ENCODE results near the gene BRSK2.

The BRSK2 gene

GRCh38 chr11:1438967-1439330 lies 49.2 kb downstream of the BRSK2 start:
- no peak for DNase-seq

DNA sequence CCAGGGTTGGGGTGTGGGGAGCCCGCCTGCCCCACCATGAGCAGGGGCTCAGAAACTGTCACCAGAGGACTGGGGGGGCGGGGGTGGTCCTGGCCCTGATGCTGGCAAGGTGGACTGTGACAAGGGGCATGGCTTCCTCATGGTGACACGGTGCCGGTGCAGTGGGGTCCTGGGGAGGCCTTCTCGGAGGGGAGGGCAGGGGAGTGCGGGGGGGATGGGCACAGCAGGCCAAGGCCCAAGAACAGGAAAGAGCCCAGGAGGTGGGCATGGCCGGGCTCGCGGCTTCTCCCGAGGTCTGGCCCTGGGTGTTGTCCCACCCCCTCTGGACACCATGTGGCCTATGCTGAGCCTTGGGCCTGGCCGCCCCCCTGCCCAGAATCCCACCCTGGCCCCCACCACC lies 49.6 kb downstream of the BRSK2 start:
- DNase-seq = no peak

- no peak for DNase-seq
These were observed 50.3 kb downstream of the BRSK2 start for GRCh38 chr11:1440066-1440465.

GRCh38 chr11:1440496-1440895 lies 50.8 kb downstream of the BRSK2 start:
- DNase-seq = no peak

- DNase-seq = no peak
These were observed 52.4 kb downstream of the BRSK2 start for GRCh38 chr11:1442163-1442562.

DNA sequence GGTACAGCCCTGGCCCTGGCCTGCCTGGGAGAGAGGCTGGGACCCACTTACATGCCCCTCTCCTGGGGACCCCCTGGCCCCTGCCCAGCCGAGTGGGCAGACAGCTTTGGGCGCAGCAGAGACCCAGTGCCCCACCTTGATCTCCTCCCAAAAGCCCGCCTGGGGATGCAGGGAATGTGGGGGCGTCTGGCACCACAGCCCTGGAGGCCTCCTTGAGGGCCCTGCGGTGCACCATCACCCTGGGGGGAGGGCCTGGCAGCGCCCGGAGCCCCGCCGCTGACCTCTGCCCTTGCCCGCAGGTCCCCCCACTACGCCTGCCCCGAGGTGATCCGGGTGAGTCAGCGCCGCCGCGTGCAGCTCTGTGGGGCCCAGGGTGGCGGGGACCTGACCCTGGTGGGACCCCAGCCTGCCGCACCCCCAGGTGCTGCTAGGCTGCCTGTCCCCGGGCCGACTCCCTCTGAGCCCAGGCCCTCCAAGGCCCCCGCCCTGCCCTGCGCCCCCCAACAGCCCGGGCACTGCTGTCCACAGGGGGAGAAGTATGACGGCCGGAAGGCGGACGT lies 53.2 kb downstream of the BRSK2 start:
- no peak for DNase-seq

DNA sequence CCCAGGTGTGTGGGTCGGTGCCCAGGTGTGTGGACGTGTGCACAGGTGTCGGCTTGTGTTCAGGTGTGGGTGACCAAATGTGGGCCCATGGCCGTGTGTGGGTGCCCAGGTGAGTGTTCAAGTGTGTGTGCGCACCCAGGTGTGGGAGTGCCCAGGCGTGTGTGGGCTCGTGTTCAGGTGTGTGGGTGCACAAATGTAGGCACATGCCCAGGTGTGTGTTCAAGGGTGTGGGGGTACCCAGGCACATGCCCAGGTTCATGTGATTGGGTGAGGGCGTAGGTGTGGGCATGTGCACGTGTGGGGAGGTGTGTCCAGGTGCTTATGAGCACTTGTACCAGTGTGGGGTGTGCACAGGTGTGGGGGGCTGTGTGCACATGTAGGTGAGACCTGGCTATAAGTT lies 54.0 kb downstream of the BRSK2 start:
- no peak for DNase-seq

- DNase-seq = no peak
These were observed 54.6 kb downstream of the BRSK2 start for GRCh38 chr11:1444321-1444720.

DNA sequence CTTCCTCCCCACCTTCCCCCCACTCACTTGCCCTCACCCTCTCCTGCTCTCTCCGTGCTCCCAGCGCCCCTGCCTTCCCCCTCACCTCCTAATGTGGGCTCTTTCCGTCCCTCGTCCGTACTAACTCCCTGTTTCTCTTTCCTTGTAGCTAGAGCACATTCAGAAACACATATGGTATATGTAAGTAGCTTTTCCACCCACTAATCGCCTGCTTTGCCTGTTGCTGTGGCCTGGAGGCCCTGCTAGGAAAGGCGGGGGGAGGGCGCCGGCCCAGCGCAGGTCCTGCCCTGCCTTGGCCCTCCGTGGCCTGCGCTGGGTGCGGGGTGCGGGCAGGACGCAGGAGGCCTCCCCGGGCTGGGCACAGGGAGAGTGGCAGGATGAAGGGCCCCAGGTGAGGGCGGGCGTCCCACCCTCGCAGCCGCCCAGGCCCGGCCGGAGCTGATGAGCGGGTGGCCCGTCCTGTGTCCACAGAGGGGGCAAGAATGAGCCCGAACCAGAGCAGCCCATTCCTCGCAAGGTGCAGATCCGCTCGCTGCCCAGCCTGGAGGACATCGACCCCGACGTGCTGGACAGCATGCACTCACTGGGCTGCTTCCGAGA lies 55.2 kb downstream of the BRSK2 start:
- DNase-seq = no peak

DNA sequence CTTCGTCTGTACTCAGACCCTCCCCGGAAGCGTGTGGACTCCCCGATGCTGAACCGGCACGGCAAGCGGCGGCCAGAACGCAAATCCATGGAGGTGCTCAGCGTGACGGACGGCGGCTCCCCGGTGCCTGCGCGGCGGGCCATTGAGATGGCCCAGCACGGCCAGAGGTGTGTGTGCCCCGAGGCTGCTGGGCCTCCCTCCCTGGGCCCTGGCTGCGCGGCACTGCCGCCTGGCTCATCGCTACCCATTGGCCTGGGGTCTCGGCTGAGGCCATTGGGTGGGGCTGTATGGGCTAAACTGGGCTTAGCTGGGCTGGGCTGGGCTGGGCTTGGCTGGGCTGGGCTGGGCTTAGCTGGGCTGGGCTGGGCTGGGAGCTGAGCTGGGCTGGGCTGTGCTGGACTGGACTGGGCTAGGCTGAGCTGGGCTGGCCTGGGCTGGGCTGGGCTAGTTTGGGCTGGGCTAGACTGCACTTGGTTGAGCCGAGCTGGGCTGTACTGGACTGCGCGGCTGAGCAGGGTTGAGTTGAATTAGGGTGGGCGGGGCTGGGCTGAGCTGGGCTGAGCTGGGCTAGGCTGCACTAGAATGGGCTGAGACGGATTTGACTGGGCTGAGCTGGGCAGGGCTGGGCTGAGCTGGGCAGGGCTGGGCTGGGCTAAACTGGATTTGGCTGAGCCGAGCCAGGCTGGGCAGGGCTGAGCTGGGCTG lies 56.2 kb downstream of the BRSK2 start:
- DNase-seq = no peak

GRCh38 chr11:1446623-1447022 lies 56.9 kb downstream of the BRSK2 start:
- no peak for DNase-seq

DNA sequence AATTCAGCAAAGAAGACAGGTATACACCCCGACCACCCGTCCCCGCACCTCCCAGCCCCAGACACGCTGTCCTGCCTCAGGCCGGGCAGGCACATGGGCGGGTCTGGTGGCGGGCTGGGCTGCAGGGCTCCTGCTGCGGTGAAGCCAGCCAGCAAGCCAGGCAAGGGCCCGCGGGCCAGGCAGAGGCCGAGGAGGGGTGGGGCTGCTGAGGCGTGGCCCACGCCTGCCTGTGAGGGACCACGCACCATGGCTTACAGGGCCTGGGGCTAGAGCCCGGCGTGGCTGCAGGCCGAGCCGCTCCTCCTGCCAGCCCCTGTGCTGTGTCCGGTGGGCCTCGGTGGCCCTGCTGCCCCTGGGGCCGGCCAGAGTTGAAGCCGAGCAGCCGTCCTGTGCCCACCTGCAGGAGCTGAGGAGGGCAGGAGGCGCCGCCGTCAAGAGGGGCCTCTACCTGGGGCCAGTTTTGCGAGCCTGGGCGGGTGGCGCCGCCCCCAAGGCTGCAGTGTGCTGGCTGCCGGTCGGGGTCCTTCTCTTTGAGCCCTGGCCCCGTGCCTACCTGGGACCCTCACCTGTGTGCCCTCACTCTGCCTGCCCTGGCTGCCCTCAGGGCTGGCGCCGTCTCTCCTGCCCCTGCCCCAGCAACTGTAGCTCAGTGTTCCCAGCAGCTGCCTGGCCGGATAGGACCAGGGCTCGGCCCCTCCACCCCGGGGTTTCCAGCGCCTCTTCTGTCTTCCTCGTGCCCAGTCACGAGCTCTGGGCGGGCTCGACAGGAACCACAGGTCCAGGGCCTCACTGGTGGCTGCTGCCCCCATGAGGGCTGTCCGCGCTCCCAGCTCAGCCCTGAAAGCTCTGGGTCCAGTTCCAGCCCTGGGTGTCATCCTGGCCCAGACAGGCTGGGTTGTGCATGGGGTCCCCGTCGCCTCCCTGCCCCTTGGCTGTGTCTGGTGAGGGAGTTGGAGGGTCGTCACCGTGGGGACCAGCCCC lies 58.4 kb downstream of the BRSK2 start:
- DNase-seq = no peak

GRCh38 chr11:1448882-1449281 lies 59.1 kb downstream of the BRSK2 start:
- no peak for DNase-seq

GRCh38 chr11:1449490-1450243 lies 59.9 kb downstream of the BRSK2 start:
- no peak for DNase-seq

DNA sequence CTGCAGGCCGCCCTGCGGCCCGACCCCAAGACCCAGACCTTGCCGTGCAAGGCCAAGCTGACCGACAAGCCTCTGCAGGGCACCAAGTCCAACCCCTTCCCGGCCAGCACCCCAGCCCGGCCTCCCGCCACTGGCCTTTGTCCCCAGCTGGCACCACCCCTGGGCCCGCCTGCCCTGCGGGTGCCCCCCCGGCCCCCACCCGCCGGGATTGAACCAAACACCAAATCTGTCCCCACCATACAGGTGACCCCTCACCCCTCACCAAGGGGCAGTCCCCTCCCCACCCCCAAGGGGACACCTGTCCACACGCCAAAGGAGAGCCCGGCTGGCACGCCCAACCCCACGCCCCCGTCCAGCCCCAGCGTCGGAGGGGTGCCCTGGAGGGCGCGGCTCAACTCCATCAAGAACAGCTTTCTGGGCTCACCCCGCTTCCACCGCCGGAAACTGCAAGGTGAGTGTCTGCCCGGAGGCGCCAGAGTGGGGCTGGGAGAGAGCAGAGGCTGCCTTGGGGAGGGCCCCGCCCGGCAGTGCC lies 60.7 kb downstream of the BRSK2 start:
- no peak for DNase-seq

GRCh38 chr11:1450949-1451710 lies 61.4 kb downstream of the BRSK2 start:
- DNase-seq = no peak

DNA sequence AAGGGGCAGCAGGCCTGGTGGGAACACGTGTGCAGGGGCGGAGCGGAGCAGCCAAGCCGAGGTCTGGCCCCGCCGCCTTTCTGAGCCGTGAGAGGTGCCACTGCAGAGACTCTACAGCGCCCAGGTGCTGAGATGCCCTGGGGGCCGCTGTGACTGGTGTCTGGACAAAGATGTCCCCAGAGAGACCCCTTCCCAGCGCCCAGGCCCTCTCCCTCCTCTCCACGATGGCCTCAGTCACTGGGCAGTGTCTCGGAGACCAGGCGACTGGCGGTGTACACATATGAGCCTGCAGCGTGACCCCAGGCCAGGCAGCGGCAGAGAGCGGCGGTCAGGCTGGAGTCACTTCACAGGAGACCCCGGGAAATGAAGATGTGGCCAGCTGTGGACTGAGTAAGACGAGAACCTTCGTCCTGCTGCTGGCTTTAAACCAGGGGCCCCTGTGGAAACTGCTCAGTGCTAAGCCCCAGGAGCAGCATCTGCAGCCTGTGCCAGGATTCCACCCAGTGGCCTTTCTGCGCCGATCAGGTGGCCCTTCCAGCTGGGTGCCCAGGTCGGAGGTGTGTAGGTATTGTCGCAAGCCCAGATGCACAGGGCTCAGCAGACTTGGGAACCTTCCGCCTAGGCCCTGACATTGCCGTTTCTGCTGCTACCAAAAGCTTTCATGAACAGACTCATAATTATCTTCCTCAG lies 62.2 kb downstream of the BRSK2 start:
- no peak for DNase-seq

DNA sequence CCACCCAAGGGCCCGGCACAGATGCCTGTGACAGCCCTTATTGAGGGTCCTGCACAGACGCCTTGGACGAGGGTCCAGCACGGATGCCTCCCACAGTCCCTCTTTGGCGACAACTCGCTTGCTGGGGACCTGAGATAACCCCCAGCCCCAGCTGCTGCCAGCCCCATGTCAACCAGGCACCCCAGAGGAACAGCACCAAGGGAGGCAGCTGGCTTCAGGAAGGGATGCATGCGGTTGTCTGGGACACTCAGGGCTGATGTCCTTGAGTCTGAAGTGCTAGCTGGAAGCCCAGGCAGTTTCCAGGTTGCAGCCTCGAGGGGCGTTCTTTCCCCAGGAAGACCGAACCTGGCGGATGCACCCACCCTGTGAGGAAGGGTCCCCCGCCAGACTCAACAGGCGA lies 63.0 kb downstream of the BRSK2 start:
- DNase-seq = no peak

DNA sequence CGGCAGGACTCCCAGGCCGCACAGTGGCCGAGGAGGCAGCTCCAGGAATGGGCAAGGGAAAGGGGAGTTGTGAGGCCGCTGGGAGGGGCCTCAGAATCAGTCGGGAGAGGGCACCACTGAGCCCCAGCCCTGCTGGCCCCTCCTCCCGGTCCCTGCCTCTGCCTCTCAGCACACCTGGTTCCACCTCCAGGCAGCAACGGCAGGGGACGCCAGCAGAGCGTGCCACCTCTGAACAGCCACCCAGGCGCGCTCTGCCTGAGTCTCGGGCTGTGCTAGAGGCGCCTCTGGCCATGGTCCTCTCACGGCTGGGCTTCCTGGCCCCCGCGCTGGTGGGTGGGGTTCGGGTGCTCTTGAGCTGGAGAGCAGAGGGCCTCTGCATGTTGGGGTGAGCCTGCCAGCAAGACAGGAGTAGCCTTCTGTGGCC lies 63.9 kb downstream of the BRSK2 start:
- no peak for DNase-seq

- no peak for DNase-seq
These were observed 64.8 kb downstream of the BRSK2 start for GRCh38 chr11:1454576-1454975.

Data from activated CD8-positive, alpha-beta memory T cell treated with anti-CD3 and anti-CD28 coated beads for 24 hours (primary cell).